GM12878 (cell line): ENCODE measurements around the gene NFYA. TPM values are rescaled to one million over a fixed set of nuclear protein-coding genes. Genes with fewer than 3 reads are reported as not detected.

Experiments used
- ATAC-seq: fragments of 200-7000 bp; cut with Tn5 transposase; 3 replicates; pipeline ENCODE4 v1.9.1; 2020; ENCODE audit warnings: mild to moderate bottlenecking, moderate library complexity
- BruUV-seq: library from RNA; stranded (reverse); fragments of 400-500 nt; replicated peaks from 2 replicates; lab custom pipeline; 2021; lab: Mats Ljungman, UMichigan
- CTCF ChIA-PET: fragments of 300-600 bp; sonication (Branson Sonifier 250); formaldehyde crosslinking; extraction: SDS; loops from one replicate; lab custom pipeline; 2021; ENCODE audit warnings: inconsistent platforms; lab: Yijun Ruan, JAX
- POLR2A ChIA-PET: fragments of 350-600 bp; formaldehyde crosslinking; extraction: SDS; loops from one replicate; lab custom pipeline; 2021; ENCODE audit warnings: inconsistent platforms; lab: Charles Lee
- RAD21 ChIA-PET: fragments of 300-600 bp; sonication (Branson Sonifier 250); formaldehyde crosslinking; loops from one replicate; lab custom pipeline; 2023; ENCODE audit warnings: antibody characterized with exemption; ENCODE audit not compliant: unreplicated experiment; lab: Charles Lee
- SMC1A ChIA-PET: fragments of 300-600 bp; sonication (Branson Sonifier 250); formaldehyde crosslinking; loops from one replicate; lab custom pipeline; 2023; ENCODE audit not compliant: unreplicated experiment, uncharacterized antibody; lab: Charles Lee
- DNase-seq: peaks from one replicate; pipeline ENCODE4 v3.0.0-alpha.2; 2011; ENCODE audit warnings: low read depth, low spot score
- FAIRE-seq: peaks from 3 replicates; lab custom pipeline; 2011; peaks lifted over from hg19 to GRCh38; lab: Jason Lieb, UNC
- H2AFZ ChIP-seq: 2 replicates; pipeline ENCODE4 v1.6.0; 2011; ENCODE audit warnings: low read depth, low read length, control low read depth; ENCODE audit not compliant: control insufficient read depth
- H3K27ac ChIP-seq: 2 replicates; pipeline ENCODE4 v1.5.1; 2011; ENCODE audit warnings: control low read depth; ENCODE audit not compliant: control insufficient read depth, insufficient read depth
- H3K27me3 ChIP-seq, 2 experiments: replicated peaks in 1 of 2; 2 replicates each; pipeline versions ENCODE4 v1.6.0 to v1.6.1; 2011; ENCODE audit warnings: low read length in 1 of 2; ENCODE audit not compliant: control insufficient read depth in 2 of 2, insufficient read depth in 2 of 2
- H3K36me3 ChIP-seq, 2 experiments: 2 replicates each; pipeline ENCODE4 v1.5.1; 2011; ENCODE audit warnings: low read length in 1 of 2; ENCODE audit not compliant: control insufficient read depth in 2 of 2, insufficient read depth in 2 of 2
- H3K4me1 ChIP-seq: 2 replicates; pipeline ENCODE4 v1.6.1; 2011; ENCODE audit warnings: mild to moderate bottlenecking, low read length, moderate library complexity, mixed read lengths; ENCODE audit not compliant: control insufficient read depth, insufficient read depth
- H3K4me2 ChIP-seq: 2 replicates; pipeline ENCODE4 v1.6.0; 2011; ENCODE audit warnings: control low read depth; ENCODE audit not compliant: control insufficient read depth, insufficient read depth
- H3K4me3 ChIP-seq: fragments of 200-600 bp; sonication (generic); 2 replicates; pipeline ENCODE4 v1.5.1; 2016
- H3K79me2 ChIP-seq: 2 replicates; pipeline ENCODE4 v1.6.0; 2011; ENCODE audit warnings: low read length; ENCODE audit not compliant: control insufficient read depth, insufficient read depth
- H3K9ac ChIP-seq: 2 replicates; pipeline ENCODE4 v1.8.0; 2011; ENCODE audit warnings: low read length, control low read depth, mixed read lengths; ENCODE audit not compliant: control insufficient read depth, insufficient read depth
- H3K9me3 ChIP-seq: replicated peaks from 3 replicates; pipeline ENCODE4 v1.5.1; 2011; ENCODE audit warnings: mild to moderate bottlenecking, low read length; ENCODE audit not compliant: control insufficient read depth, insufficient read depth
- H4K20me1 ChIP-seq: 2 replicates; pipeline ENCODE4 v1.6.0; 2011; ENCODE audit not compliant: control insufficient read depth, insufficient read depth
- CBX3 ChIP-seq: fragments of 200-600 bp; sonication (generic); IDR thresholded peaks from 2 replicates; pipeline ENCODE4 v1.6.1; 2016; ENCODE audit warnings: low read depth, borderline replicate concordance
- FOXK2 ChIP-seq: fragments of 450-650 bp; IDR thresholded peaks from 2 replicates; pipeline ENCODE4 v1.6.1; 2017; ENCODE audit warnings: mild to moderate bottlenecking, moderate library complexity
- HDAC6 ChIP-seq: fragments of 200-600 bp; sonication (generic); IDR thresholded peaks from one replicate; pipeline ENCODE4 v1.8.0; 2017; ENCODE audit warnings: antibody characterized with exemption; ENCODE audit not compliant: unreplicated experiment
- NFIC ChIP-seq: IDR thresholded peaks from 2 replicates; pipeline ENCODE4 v1.6.1; 2012; ENCODE audit warnings: low read depth, mild to moderate bottlenecking, inconsistent platforms, low read length, moderate library complexity
- POU2F2 ChIP-seq: IDR thresholded peaks from 3 replicates; pipeline ENCODE4 v1.6.1; 2011; ENCODE audit warnings: low read depth, mild to moderate bottlenecking, low read length, borderline replicate concordance
- RCOR1 ChIP-seq: conservative IDR thresholded peaks from 2 replicates; pipeline ENCODE4 v1.6.1; 2012; ENCODE audit warnings: low read depth, low read length, improper control_type of control experiment
- RUNX3 ChIP-seq: IDR thresholded peaks from 2 replicates; pipeline ENCODE4 v1.6.1; 2012; ENCODE audit warnings: low read length, inconsistent platforms
- SMAD5 ChIP-seq: IDR thresholded peaks from 2 replicates; pipeline ENCODE4 v1.6.1; 2016; ENCODE audit warnings: antibody characterized with exemption, low read depth
- SP1 ChIP-seq: IDR thresholded peaks from one replicate; pipeline ENCODE4 v1.6.1; 2011; ENCODE audit warnings: low read depth, low read length
- TCF7 ChIP-seq: IDR thresholded peaks from 2 replicates; pipeline ENCODE4 v1.6.1; 2014; ENCODE audit warnings: antibody characterized with exemption, borderline replicate concordance
- WGBS: methylation state at CpG from one replicate; pipeline ENCODE4 v1.1.6; 2016; ENCODE audit warnings: low lambda C conversion rate; ENCODE audit not compliant: insufficient replicate concordance, insufficient coverage; ENCODE audit errors: missing lambda C conversion rate; 5-methylcytosine and 5-hydroxymethylcytosine counted together
- in situ Hi-C: fragments of 300-500 bp; cut with MboI; formaldehyde crosslinking; loops from 9 replicates; pipeline ENCODE4 v1.14.3; 2018; ENCODE audit warnings: mixed read lengths
- intact Hi-C: fragments of 100-400 bp; cut with micrococcal nuclease; formaldehyde crosslinking; loops from one replicate; pipeline ENCODE4 v1.14.2; 2022; ENCODE audit not compliant: unreplicated experiment
- polyA plus RNA-seq, 11 experiments: library from polyadenylated mRNA; depleted of rRNA in 4 of 11; unstranded in 6 of 11; stranded (reverse) in 5 of 11; fragments of >200 nt; fragmentation: Nextera tagmentation in 4 of 11; fragmentation: Illumina TruSeq in 1 of 11; extraction: Ambion mirVana in 4 of 11; extraction: Trizol in 1 of 11; gene quantifications; 1 replicate in 1 of 11; 2 replicates in 10 of 11; pipeline versions ENCODE4 v1.2.1 to v1.2.3, GENCODE V29; 2011 to 2016; ENCODE audit warnings: inconsistent platforms in 2 of 11, missing spikeins in 2 of 11, low read depth in 1 of 11
- total RNA-seq, 4 experiments: library from RNA; depleted of rRNA in 3 of 4; stranded (reverse); fragments of >200 nt in 3 of 4; fragmentation: Illumina TruSeq in 1 of 4; extraction: Trizol in 1 of 4; gene quantifications; 2 replicates each; pipeline versions ENCODE4 v1.2.1 to v1.2.3, GENCODE V29; 2013 to 2021

NFYA gene
- total and polyA plus RNA-seq, 10 of the 15 experiments (the other 5 are each of a cell fraction or from before 2014, with no cell fraction given), result 6.4 to 36.5 (median 19.1) TPM

- in situ Hi-C loops, result no loop called here
- ATAC-seq, result no peak
- no peaks in the 10 kb centered on the region for H3K4me1 ChIP-seq
- TF ChIP-seq NFIC (no peak), RCOR1 (no peak), SP1 (no peak), CBX3 (no peak), SMAD5 (no peak)
- TF ChIP-seq, all 136 proteins: peak for 0
- Histone ChIP-seq H4K20me1 (no peaks in the 10 kb centered on the region), H3K9me3 (no peaks in the 10 kb centered on the region), H3K4me2 (no peak overlapping the region), H3K9ac (no peak overlapping the region), H3K79me2 (no peaks in the 10 kb centered on the region), H3K36me3 (peaks cover 0 to 8% of the 10 kb centered on the region in 2 experiments; a peak in 2 of 4 replicates), H2AFZ (no peak overlapping the region), H3K27me3 (no peaks in the 10 kb centered on the region), H3K27ac (no peak overlapping the region), H3K4me3 (no peak overlapping the region)
- ChIA-PET RAD21 (no interaction called here), CTCF (interaction anchor here (1.5 to 2.0 kb wide), 2 partner anchors 22 to 23 kb away, joined by 4 to 9 read pairs; partner anchors contain the start of gene UNC5CL), POLR2A (no interaction called here), SMC1A (interaction anchor here (1.3 kb wide), 1 partner anchor 22 kb away, joined by 3 read pairs; no protein-coding TSS in a partner anchor)
- intact Hi-C loops, result no loop called here
- WGBS, result 100% methylated on average over 1 of the region's 1 CpG
- FAIRE-seq, result no peak
- DNase-seq, result no peak
- BruUV-seq, result no TSS peak
Observed at GRCh38 chr6:41062056-41062455, 10.7 kb upstream of the NFYA start.

- Histone ChIP-seq H3K4me1 (no peaks in the 10 kb centered on the region), H3K9me3 (no peaks in the 10 kb centered on the region), H3K27me3 (no peaks in the 10 kb centered on the region), H3K4me3 (no peak overlapping the region), H3K79me2 (no peaks in the 10 kb centered on the region), H3K9ac (no peak overlapping the region), H3K27ac (no peak overlapping the region), H3K4me2 (no peak overlapping the region), H2AFZ (no peak overlapping the region), H3K36me3 (peaks cover 0 to 8% of the 10 kb centered on the region in 2 experiments; a peak in 2 of 4 replicates), H4K20me1 (no peaks in the 10 kb centered on the region)
- intact Hi-C loops (no loop called here), in situ Hi-C loops (no loop called here)
- BruUV-seq, result no TSS peak
- ATAC-seq (no peak), FAIRE-seq (no peak), DNase-seq (no peak)
- POLR2A ChIA-PET, result interaction anchor here (1.0 to 1.7 kb wide), 2 partner anchors 9 to 13 kb away, joined by 4 read pairs; partner anchors contain the start of genes NFYA and OARD1
- 66% methylated on average over 2 of the region's 2 CpGs for WGBS
- CTCF ChIA-PET, result interaction anchor here (0.5 to 2.3 kb wide), 7 partner anchors 9 to 1716 kb away, joined by 3 to 10 read pairs (median 4); no protein-coding TSS in a partner anchor
- RAD21 ChIA-PET, result interaction anchor here (0.9 kb wide), 1 partner anchor 117 kb away, joined by 3 read pairs; no protein-coding TSS in a partner anchor
- TF ChIP-seq FOXK2 (no peak), RUNX3 (peak; percentile 29), HDAC6 (no peak), POU2F2 (no peak), TCF7 (peak; percentile 65; the same call in 1 of the 2 replicates)
- SMC1A ChIA-PET, result interaction anchor here (0.7 to 1.2 kb wide), 2 partner anchors 16 to 119 kb away, joined by 3 read pairs; no protein-coding TSS in a partner anchor
Observed at GRCh38 chr6:41063884-41064285, 8.9 kb upstream of the NFYA start.
